NCI-H146 treated with DMSO at 0.1 percent for 48 hours (cell line): ENCODE results near the gene MYH6.
"Not testable (repeated sequence)": the region's sequence is repeated elsewhere in the genome, so short reads cannot be mapped to it uniquely, and the experiment has no call there.

Experiments
- DNase-seq: peaks from one replicate; lab custom pipeline; 2025; ENCODE audit not compliant: unreplicated experiment; lab: John Stamatoyannopoulos, UW

MYH6 gene

GRCh38 chr14:23399591-23399990, 8.5 kb downstream of the MYH6 start:
- no peak for DNase-seq

- no peak for DNase-seq
Measured at GRCh38 chr14:23399136-23399535, 8.9 kb downstream of the MYH6 start.

GRCh38 chr14:23398348-23398747, 9.7 kb downstream of the MYH6 start:
- DNase-seq = peak; percentile 35

- no peak for DNase-seq
Measured at GRCh38 chr14:23396781-23397407, 11.2 kb downstream of the MYH6 start.

- no peak for DNase-seq
Measured at GRCh38 chr14:23396126-23396525, 11.9 kb downstream of the MYH6 start.

- no peak for DNase-seq
Measured at GRCh38 chr14:23392613-23393012, 15.5 kb downstream of the MYH6 start.

GRCh38 chr14:23389871-23390270, 18.2 kb downstream of the MYH6 start:
- not testable (repeated sequence) for DNase-seq

GRCh38 chr14:23389396-23389795, 18.7 kb downstream of the MYH6 start:
- DNase-seq = no peak

GRCh38 chr14:23388996-23389395, 19.1 kb downstream of the MYH6 start:
- DNase-seq = no peak

GRCh38 chr14:23387916-23388882, 19.9 kb downstream of the MYH6 start:
- DNase-seq = no peak

GRCh38 chr14:23386999-23387398, 21.1 kb downstream of the MYH6 start:
- no peak for DNase-seq

- not testable (repeated sequence) for DNase-seq
Measured at GRCh38 chr14:23386266-23386657, 21.8 kb downstream of the MYH6 start.

GRCh38 chr14:23385642-23386265, 22.3 kb downstream of the MYH6 start:
- DNase-seq = no peak

GRCh38 chr14:23385244-23385641, 22.8 kb downstream of the MYH6 start:
- DNase-seq = no peak

- no peak for DNase-seq
Measured at GRCh38 chr14:23384364-23385080, 23.6 kb downstream of the MYH6 start.

- no peak for DNase-seq
Measured at GRCh38 chr14:23382731-23383440, 25.2 kb downstream of the MYH6 start.

- no peak for DNase-seq
Measured at GRCh38 chr14:23382276-23382675, 25.8 kb downstream of the MYH6 start.

- DNase-seq = peak; percentile 1
Measured at GRCh38 chr14:23381871-23382270, 26.2 kb downstream of the MYH6 start.

GRCh38 chr14:23380976-23381375, 27.1 kb downstream of the MYH6 start:
- no peak for DNase-seq

GRCh38 chr14:23380197-23380914, 27.7 kb downstream of the MYH6 start:
- no peak for DNase-seq
